ENCODE results near the gene SLC26A9. TPM values are rescaled to one million over a fixed set of nuclear protein-coding genes. Genes with fewer than 3 reads are reported as not detected.
A peak's percentile ranks its signal among the peaks of the same experiment; 100 is the strongest.

SLC26A9 gene
- total RNA-seq, 2 donors from 2014 or later = 0.22 TPM

- H3K9me3 ChIP-seq (ENCODE audit: control insufficient read depth, low read length) = no peaks in the 10 kb centered on the region
- H3K27ac ChIP-seq (ENCODE audit: low read depth, low read length) = no peak overlapping the region
- no peaks in the 10 kb centered on the region for H3K36me3 Mint-ChIP-seq (ENCODE audit: low read depth)
- no peak overlapping the region for H3K9ac ChIP-seq (ENCODE audit: extremely low read depth, low read length, poor library complexity, severe bottlenecking)
- no peaks in the 10 kb centered on the region for H3K27me3 ChIP-seq (ENCODE audit: control insufficient read depth, insufficient read depth, low read length, poor library complexity, severe bottlenecking)
- H3K27me3 Mint-ChIP-seq (ENCODE audit: insufficient read depth) = no peaks in the 10 kb centered on the region
- peaks cover 12% of the 10 kb centered on the region for H3K4me1 ChIP-seq (ENCODE audit: control insufficient read depth, insufficient read depth, low read length)
- WGBS, 2 experiments (ENCODE audit: insufficient coverage in 1 of 2, insufficient read length in 1 of 2) = 66 to 72% methylated on average over 4 to 8 of the region's 8 CpGs
- peak; percentile 97 for DNase-seq
- peaks cover 26% of the 10 kb centered on the region for H3K4me1 Mint-ChIP-seq
- no peaks in the 10 kb centered on the region for H3K36me3 ChIP-seq (ENCODE audit: control insufficient read depth, insufficient read depth, low read length)
- no peak overlapping the region for H3K4me3 Mint-ChIP-seq
- H3K4me3 ChIP-seq (ENCODE audit: low read length) = peak overlapping the region; percentile 54
- TF ChIP-seq CTCF (conservative IDR thresholded peaks at IDR 0.05) = peak; percentile 96
- no peaks in the 10 kb centered on the region for H3K9me3 Mint-ChIP-seq
- peak overlapping the region; percentile 86 for H3K27ac Mint-ChIP-seq
Measured at GRCh38 chr1:205918955-205919746, 24.1 kb downstream of the SLC26A9 start.

GRCh38 chr1:205917466-205918238 is 25.6 kb downstream of the SLC26A9 start:
- DNase-seq = peak; percentile 39
- Histone ChIP-seq H3K27me3 (ENCODE audit: control insufficient read depth, insufficient read depth, low read length, poor library complexity, severe bottlenecking) (no peaks in the 10 kb centered on the region), H3K9ac (ENCODE audit: extremely low read depth, low read length, poor library complexity, severe bottlenecking) (no peak overlapping the region), H3K4me3 (ENCODE audit: low read length) (no peak overlapping the region), H3K4me1 (ENCODE audit: control insufficient read depth, insufficient read depth, low read length) (peaks cover 19% of the 10 kb centered on the region), H3K27ac (ENCODE audit: low read depth, low read length) (no peak overlapping the region), H3K36me3 (ENCODE audit: control insufficient read depth, insufficient read depth, low read length) (no peaks in the 10 kb centered on the region), H3K9me3 (ENCODE audit: control insufficient read depth, low read length) (no peaks in the 10 kb centered on the region)
- no peaks in the 10 kb centered on the region for H3K9me3 Mint-ChIP-seq
- H3K36me3 Mint-ChIP-seq (ENCODE audit: low read depth) = no peaks in the 10 kb centered on the region
- H3K4me1 Mint-ChIP-seq = peaks cover 39% of the 10 kb centered on the region
- peak overlapping the region; percentile 29 for H3K27ac Mint-ChIP-seq
- 88 to 100% methylated on average over 1 to 8 of the region's 8 CpGs for WGBS, 2 experiments (ENCODE audit: insufficient coverage in 1 of 2, insufficient read length in 1 of 2)
- no peaks in the 10 kb centered on the region for H3K27me3 Mint-ChIP-seq (ENCODE audit: insufficient read depth)
- no peak for TF ChIP-seq CTCF (conservative IDR thresholded peaks at IDR 0.05)
- no peak overlapping the region for H3K4me3 Mint-ChIP-seq

- Histone ChIP-seq H3K4me1 (ENCODE audit: control insufficient read depth, insufficient read depth, low read length) (peaks cover 19% of the 10 kb centered on the region), H3K27ac (ENCODE audit: low read depth, low read length) (no peak overlapping the region), H3K36me3 (ENCODE audit: control insufficient read depth, insufficient read depth, low read length) (no peaks in the 10 kb centered on the region), H3K9ac (ENCODE audit: extremely low read depth, low read length, poor library complexity, severe bottlenecking) (no peak overlapping the region), H3K4me3 (ENCODE audit: low read length) (no peak overlapping the region), H3K9me3 (ENCODE audit: control insufficient read depth, low read length) (no peaks in the 10 kb centered on the region), H3K27me3 (ENCODE audit: control insufficient read depth, insufficient read depth, low read length, poor library complexity, severe bottlenecking) (no peaks in the 10 kb centered on the region)
- no peak for TF ChIP-seq CTCF (conservative IDR thresholded peaks at IDR 0.05)
- 93 to 95% methylated on average over 5 to 7 of the region's 7 CpGs for WGBS, 2 experiments (ENCODE audit: insufficient coverage in 1 of 2, insufficient read length in 1 of 2)
- no peaks in the 10 kb centered on the region for H3K36me3 Mint-ChIP-seq (ENCODE audit: low read depth)
- H3K4me1 Mint-ChIP-seq = peaks cover 45% of the 10 kb centered on the region
- H3K27ac Mint-ChIP-seq = no peak overlapping the region
- DNase-seq = no peak
- H3K9me3 Mint-ChIP-seq = no peaks in the 10 kb centered on the region
- no peak overlapping the region for H3K4me3 Mint-ChIP-seq
- H3K27me3 Mint-ChIP-seq (ENCODE audit: insufficient read depth) = peaks cover under 1% of the 10 kb centered on the region
Measured at GRCh38 chr1:205916541-205916940, 26.7 kb downstream of the SLC26A9 start.
